HG02943 (cell line): Measurements from ENCODE around the gene PPP1R16B.

Source experiments
- ATAC-seq: cut with Tn5 transposase; IDR thresholded peaks from one replicate; pipeline ENCODE4 v1.9.1; 2021; ENCODE audit warnings: mild to moderate bottlenecking, low read depth, moderate library complexity; ENCODE audit not compliant: unreplicated experiment

Gene PPP1R16B

GRCh38 chr20:38825571-38825900, 20.0 kb downstream of the PPP1R16B start:
- ATAC-seq, result no peak

- no peak for ATAC-seq
Observed at GRCh38 chr20:38825901-38826625, 20.6 kb downstream of the PPP1R16B start.

- no peak for ATAC-seq
Observed at GRCh38 chr20:38827770-38828281, 22.3 kb downstream of the PPP1R16B start.

- ATAC-seq, result no peak
Observed at GRCh38 chr20:38828514-38829295, 23.2 kb downstream of the PPP1R16B start.

- ATAC-seq, result no peak
Observed at GRCh38 chr20:38829296-38829875, 23.9 kb downstream of the PPP1R16B start.

GRCh38 chr20:38830356-38830755, 24.9 kb downstream of the PPP1R16B start:
- ATAC-seq, result no peak

- ATAC-seq, result no peak
Observed at GRCh38 chr20:38831049-38831691, 25.7 kb downstream of the PPP1R16B start.

- no peak for ATAC-seq
Observed at GRCh38 chr20:38831995-38832620, 26.6 kb downstream of the PPP1R16B start.

- ATAC-seq, result no peak
Observed at GRCh38 chr20:38833154-38833856, 27.8 kb downstream of the PPP1R16B start.

GRCh38 chr20:38833857-38834164, 28.3 kb downstream of the PPP1R16B start:
- no peak for ATAC-seq

- ATAC-seq, result no peak
Observed at GRCh38 chr20:38834868-38835267, 29.4 kb downstream of the PPP1R16B start.

GRCh38 chr20:38835792-38836191, 30.3 kb downstream of the PPP1R16B start:
- ATAC-seq, result no peak

- no peak for ATAC-seq
Observed at GRCh38 chr20:38836991-38837390, 31.5 kb downstream of the PPP1R16B start.

GRCh38 chr20:38838326-38838725, 32.8 kb downstream of the PPP1R16B start:
- no peak for ATAC-seq

GRCh38 chr20:38839563-38839962, 34.1 kb downstream of the PPP1R16B start:
- no peak for ATAC-seq

- no peak for ATAC-seq
Observed at GRCh38 chr20:38840053-38840893, 34.8 kb downstream of the PPP1R16B start.

GRCh38 chr20:38840894-38841470, 35.5 kb downstream of the PPP1R16B start:
- ATAC-seq, result no peak

- ATAC-seq, result no peak
Observed at GRCh38 chr20:38841570-38841969, 36.1 kb downstream of the PPP1R16B start.

GRCh38 chr20:38842026-38842425, 36.5 kb downstream of the PPP1R16B start:
- ATAC-seq, result peak; percentile 30
